ENCODE results near the gene HYOU1. TPM values are rescaled to one million over a fixed set of nuclear protein-coding genes. Genes with fewer than 3 reads are reported as not detected.
A peak's percentile ranks its signal among the peaks of the same experiment; 100 is the strongest.

HYOU1 gene
- polyA plus RNA-seq, 1 of the 3 experiments (the other 2 are of a cell fraction) = 90.8 TPM

- TF ChIP-seq USF2 (IDR thresholded peaks at IDR 0.05; ENCODE audit: borderline replicate concordance, low read depth, low read length) (no peak), TEAD4 (IDR thresholded peaks at IDR 0.05; ENCODE audit: borderline replicate concordance, insufficient read depth) (no peak), YY1 (IDR thresholded peaks at IDR 0.05; ENCODE audit: low read depth) (no peak), TCF12 (IDR thresholded peaks at IDR 0.05) (no peak), TAF1 (IDR thresholded peaks at IDR 0.05; ENCODE audit: borderline replicate concordance, low read depth, low read length) (no peak), RCOR1 (IDR thresholded peaks at IDR 0.05; ENCODE audit: low read length) (no peak), RAD21 (IDR thresholded peaks at IDR 0.05; ENCODE audit: low read length) (peak; percentile 47), RXRA (IDR thresholded peaks at IDR 0.05; ENCODE audit: borderline replicate concordance, low read depth) (no peak), NRF1 (IDR thresholded peaks at IDR 0.05; ENCODE audit: low read depth, low read length) (no peak), GATA2 (CRISPR knock-in tag; IDR thresholded peaks at IDR 0.05) (peak; percentile 55), FOXJ3 (CRISPR knock-in tag; IDR thresholded peaks at IDR 0.05) (no peak), CTCF (IDR thresholded peaks at IDR 0.05) (peak; percentile 55), MEF2A (IDR thresholded peaks at IDR 0.05; ENCODE audit: borderline replicate concordance, low read depth) (no peak), EP300 (IDR thresholded peaks at IDR 0.05; ENCODE audit: borderline replicate concordance in 1 of 2, low read depth in 1 of 2, low read length in 1 of 2) (no peak), PBX3 (IDR thresholded peaks at IDR 0.05) (no peak), RFX5 (IDR thresholded peaks at IDR 0.05; ENCODE audit: low read length) (no peak), MAX (IDR thresholded peaks at IDR 0.05; ENCODE audit: low read depth) (no peak), SIN3A (IDR thresholded peaks at IDR 0.05; ENCODE audit: borderline replicate concordance, low read depth, low read length) (no peak), GABPA (IDR thresholded peaks at IDR 0.05; ENCODE audit: low read depth) (no peak), POLR2AphosphoS5 (IDR thresholded peaks at IDR 0.05; ENCODE audit: low read depth, low read length) (no peak), JUND (IDR thresholded peaks at IDR 0.05) (no peak), ELF1 (IDR thresholded peaks at IDR 0.05) (no peak), ZBTB33 (IDR thresholded peaks at IDR 0.05; ENCODE audit: borderline replicate concordance, low read depth) (no peak), NFIC (IDR thresholded peaks at IDR 0.05; ENCODE audit: borderline replicate concordance) (no peak), SMC3 (IDR thresholded peaks at IDR 0.05; ENCODE audit: low read depth, low read length) (peak; percentile 39; the same call in 1 of the 2 replicates)
These were observed 8.4 kb upstream of the HYOU1 start (continued) for GRCh38 chr11:119065369-119065768.
